Measurements from ENCODE around the gene TEKTIP1.

TEKTIP1 gene

DNA sequence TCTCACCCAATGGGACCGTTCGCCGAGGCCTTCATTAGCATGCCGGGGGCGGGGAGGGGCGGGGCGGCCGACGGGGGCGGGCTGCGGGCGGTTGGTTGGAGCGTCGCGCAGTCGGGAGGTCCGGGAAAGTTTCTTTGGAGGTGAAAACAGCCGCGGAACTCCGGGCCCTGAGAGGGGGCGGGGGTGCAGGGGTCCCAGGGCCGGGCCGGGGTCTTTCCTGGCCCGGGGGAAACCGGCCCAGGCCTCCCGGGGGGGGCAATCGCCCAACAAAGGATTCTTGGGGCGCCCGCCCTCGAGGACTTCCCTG lies 33.8 kb downstream of the TEKTIP1 start, which contains the start of gene HMG20B:
Gene HMG20B (plus strand): TSS at position 90 of the 307 bp plus-strand sequence. CDS start 366 bp downstream, outside the sequence.
- TF ChIP-seq CTCF (IDR thresholded peaks at IDR 0.05): no peak

GRCh38 chr19:3573162-3573857 lies 34.3 kb downstream of the TEKTIP1 start:
- no peak for TF ChIP-seq CTCF (IDR thresholded peaks at IDR 0.05)

- no peak for TF ChIP-seq CTCF (IDR thresholded peaks at IDR 0.05)
These were observed 35.1 kb downstream of the TEKTIP1 start for GRCh38 chr19:3573858-3574637.

- TF ChIP-seq CTCF (IDR thresholded peaks at IDR 0.05): no peak
These were observed 36.3 kb downstream of the TEKTIP1 start for GRCh38 chr19:3575260-3575741.

GRCh38 chr19:3575949-3576673 lies 37.1 kb downstream of the TEKTIP1 start:
- TF ChIP-seq CTCF (IDR thresholded peaks at IDR 0.05): no peak

DNA sequence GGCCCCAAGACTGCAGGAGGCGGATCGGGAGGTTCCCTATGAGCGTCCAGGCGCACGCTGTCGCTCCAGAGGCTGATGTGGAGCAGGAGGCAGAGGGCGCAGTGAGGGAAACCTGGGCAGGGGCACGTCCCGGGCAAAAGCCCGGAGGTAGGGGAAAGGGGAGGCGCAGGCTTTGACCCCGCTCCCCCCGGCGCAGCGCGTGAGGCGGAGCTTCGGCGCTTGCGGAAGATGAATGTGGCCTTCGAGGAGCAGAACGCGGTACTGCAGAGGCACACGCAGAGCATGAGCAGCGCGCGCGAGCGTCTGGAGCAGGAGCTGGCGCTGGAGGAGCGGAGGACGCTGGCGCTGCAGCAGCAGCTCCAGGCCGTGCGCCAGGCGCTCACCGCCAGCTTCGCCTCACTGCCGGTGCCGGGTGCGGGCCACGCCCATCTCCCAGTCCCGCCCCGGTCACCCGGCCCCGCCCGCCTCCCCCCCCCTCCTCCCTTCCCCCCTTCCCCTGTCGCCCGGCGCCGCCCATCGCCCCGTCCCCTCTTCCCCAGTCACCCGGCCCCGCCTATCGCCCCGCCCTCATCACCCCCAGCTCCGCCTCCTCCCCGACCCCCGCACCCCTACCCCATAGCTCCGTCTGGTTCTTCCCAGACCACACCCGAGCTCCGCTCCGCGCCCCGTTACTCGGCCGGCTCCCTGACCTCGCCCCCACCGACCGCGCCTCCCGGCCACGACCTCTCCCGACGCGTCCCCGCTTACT lies 37.9 kb downstream of the TEKTIP1 start:
- TF ChIP-seq CTCF (IDR thresholded peaks at IDR 0.05): no peak
